Stimulated activated CD4-positive, alpha-beta T cell treated with anti-CD3 and anti-CD28 coated beads, Interleukin-4, amount 100 ng/mL, for 48 hours (primary cell): ENCODE measurements around the gene PTPN20.

ENCODE experiments used
- DNase-seq, 2 donors: peaks; one replicate each; pipeline ENCODE4 v3.0.0-alpha.2; 2020; ENCODE audit warnings: low read depth in 2 of 2

PTPN20 gene

DNA sequence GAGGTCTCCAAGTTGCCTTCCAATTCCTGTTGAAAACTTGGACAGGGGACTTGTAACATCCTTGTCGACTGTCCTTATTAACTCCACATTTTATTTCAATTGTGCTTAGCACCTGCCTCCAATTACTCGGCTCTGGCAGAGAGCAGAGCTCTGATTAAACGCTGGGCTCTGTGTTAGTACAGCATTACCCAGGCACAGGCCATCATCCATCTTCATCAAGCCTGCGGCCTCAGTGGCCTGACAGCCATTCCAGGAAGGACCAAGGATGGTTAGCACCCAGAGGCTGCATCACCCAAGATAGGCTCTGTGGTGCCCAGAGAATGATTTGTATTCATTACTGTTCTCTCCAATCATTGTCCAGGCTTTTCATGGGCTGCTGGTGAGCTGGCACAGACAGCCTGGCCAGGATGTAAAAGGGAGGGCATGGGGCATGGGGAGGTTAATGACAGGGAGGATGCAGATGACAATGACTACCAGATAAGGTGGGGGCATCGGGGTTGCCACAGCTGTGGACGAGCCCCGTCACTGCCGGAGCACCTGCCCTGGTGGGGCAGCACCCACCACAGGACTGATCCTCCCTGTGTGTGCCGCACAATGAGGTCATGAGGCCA lies 123.3 kb downstream of the PTPN20 start:
- DNase-seq = no peak

DNA sequence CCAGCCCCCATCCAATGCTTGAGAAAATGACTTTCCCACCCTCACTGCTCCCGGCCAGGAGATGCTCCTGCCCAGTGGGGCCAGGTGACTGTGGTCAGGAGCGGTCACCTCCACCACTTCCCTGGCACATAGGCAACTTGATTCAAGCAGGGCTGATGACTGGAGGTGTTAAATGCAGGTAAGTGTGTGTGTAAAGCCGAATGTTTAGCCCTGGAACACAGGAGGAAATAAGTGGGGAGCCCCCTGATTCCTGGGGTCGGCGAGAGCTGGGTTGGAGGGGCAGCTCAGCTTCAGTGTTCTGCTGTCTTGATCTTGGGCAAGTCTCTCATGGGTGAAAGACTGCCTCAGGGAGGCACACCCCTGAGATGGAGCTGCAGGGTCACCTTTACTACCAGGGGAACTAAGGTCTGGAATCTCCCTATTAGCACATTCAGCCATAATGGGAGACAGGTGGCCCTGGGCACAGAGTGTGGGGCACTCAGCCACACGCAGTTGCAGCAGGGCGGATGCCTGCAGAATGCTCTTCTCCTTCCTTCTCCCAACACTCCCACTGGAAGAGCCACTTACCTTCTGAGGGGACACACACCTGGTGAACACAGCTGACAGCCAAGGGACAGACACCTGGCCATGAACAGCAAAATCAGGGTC lies 124.1 kb downstream of the PTPN20 start:
- DNase-seq = no peak

DNA sequence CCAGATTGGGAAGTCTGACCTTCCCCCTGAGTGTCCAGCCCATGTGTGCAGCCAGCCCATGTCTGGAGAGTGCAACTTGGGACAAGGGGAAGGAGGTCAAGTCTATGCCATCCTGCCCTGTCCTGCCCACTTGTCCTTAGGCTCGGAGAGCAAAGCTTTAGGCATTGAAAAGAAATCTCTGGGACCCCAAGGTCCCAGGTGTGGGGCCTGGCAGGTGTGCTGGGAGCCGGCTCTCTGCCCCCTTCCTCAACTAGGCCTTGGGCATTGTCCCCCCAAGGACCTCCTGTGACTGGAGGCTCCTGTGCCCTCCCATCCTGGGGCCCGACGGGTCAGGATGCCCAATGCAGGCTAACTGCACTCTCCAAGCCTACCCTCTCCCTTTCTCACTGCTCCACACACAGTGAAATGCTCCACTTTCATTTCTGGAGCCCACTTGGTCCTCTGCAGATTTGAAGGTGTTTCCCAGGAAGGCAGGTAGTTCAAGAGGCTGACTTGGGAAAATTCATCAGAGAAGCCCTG lies 124.7 kb downstream of the PTPN20 start:
- no peak for DNase-seq

DNA sequence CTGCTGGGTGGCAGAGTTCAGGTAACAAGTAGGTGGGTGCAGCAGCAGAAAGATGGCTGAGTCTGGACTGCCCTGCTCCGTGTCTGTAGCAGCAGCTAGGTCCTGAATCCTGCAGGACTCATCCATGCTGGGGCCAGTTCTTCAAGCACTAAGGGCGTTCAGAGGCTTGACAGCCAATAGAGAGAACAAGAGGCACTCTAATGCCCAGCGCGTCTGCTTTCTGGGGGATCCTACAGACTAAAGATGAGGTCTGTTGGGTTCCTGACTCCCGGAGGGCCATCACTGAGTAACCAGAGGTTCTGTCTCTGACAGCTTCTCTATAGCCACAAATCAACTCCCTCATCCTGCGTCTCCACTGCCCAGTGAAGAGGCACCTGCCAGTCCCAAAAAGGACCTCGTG lies 125.5 kb downstream of the PTPN20 start:
- DNase-seq = no peak

DNA sequence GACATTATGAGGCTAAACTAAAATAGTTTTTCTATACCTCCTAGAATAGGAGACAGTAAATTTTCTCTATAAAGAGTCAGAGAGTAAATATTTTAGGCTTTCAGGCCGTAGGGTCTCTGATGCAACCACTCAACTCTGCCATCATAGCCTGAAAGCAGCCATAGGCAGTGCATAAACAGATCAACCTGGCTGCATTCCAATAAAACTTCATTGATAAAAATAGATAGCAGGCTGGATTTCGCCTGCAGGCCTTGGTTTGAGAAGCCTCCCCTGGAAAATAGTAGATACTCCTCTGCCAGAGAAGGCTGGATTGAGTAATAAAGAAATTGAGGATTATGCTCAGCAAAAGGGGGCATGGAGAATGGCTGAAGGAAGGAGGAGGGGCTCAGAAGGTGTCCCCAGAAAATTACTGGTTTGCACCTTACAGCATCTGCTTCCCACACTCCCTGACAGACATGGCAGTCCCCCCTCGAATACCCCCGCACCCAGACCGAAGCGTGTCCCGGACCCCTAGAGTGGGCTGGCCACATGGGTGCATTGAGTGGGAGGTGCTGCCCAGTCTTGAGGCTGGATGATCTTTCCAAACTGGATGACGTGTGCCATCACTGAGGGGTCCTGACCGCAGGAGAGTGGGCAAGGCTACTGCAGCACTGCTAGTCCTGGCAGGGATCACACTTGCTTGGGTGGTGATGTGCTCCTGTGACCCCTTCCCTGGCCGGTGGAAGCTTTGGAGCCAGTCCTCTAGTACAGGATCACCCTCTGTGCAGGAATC lies 126.6 kb downstream of the PTPN20 start:
- DNase-seq = no peak

DNA sequence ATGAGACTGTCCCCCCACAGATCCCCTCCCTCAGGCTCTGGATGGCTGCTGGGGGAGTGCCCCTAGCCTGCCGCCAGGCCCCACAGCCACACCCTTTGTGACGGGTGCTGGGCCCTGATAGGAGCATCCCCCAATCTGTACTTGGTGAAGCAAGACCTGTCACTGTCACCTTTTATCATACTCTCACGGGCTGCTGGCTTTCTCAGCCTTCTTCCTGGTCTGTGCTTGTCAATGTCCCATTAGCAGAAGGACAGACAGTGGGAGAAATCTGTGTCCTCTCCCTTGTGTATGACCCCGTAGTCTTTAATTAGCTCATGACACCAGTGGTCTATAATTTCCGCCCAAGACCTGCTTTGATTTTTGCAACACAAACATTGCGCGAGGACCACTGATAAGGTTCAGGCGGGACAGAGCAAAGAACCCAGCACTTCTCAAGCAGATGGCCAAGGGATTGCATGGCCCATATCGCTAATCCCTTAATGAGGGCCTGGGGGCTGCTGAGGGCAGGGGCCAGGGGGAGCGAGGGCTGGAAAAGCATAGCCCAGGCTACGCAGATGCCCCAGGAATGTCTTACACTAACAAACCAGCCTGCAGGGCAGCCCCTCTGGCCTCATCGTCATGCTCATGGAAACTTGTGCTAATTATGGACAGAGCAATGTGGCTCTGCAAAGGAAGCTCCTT lies 127.8 kb downstream of the PTPN20 start:
- no peak for DNase-seq

DNA sequence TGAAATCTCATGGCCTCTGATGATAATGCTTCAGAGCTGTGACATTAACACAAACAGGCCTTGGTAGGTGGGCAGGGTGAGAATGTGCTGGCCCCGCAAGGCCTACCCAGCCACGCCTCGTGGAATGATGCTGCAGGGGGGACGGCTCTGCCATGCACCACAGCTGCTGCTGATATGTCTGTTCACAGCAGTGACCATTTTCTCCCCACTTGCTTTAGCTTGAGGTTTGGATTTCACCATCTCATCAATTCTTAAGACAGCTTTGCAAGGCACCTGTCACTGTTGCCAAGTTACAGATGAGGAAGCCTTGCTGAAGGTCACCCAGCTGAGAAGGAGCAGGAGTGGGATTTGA lies 128.3 kb downstream of the PTPN20 start:
- no peak for DNase-seq

DNA sequence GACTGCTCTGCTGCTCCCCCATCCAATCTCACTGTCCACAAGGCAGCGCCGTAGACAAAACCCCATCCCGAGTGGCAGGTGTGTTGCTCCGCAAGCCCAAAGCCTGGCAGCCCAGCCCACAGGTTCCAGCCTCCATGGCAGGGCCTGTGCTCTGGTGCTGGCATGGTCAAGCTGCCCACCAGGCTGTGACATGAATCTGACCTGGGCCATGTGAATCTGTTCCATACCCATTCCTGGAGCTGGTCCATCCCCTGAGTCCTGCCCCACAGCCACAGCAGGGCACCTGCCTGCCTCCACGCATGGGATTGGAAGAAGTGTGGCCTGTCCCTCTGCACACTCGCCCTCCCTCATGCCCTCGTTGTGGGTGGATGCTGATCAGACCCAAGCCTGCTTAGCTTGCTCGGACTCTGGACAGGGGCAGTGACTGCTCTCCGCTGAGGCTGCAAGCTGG lies 128.8 kb downstream of the PTPN20 start:
- DNase-seq = no peak

DNA sequence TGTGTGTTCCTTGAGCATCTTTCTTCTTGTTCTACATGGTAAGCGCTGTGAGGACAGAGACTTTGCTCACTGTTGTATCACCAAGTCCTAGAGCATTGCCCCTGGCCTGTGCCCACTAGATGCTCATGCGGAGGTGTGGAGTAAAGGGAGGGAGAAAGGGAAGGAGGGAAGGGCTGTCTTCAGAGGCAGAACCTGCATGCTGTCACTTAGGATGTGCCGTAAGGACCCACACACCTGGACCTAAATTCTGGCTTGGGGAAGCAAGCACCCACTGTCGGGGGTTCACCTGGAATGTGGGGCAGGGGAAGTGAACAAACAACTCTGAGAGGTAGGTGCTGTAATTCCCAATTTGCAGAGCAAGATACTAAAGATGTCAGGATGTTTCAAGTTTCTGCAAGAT lies 129.5 kb downstream of the PTPN20 start:
- DNase-seq = no peak

DNA sequence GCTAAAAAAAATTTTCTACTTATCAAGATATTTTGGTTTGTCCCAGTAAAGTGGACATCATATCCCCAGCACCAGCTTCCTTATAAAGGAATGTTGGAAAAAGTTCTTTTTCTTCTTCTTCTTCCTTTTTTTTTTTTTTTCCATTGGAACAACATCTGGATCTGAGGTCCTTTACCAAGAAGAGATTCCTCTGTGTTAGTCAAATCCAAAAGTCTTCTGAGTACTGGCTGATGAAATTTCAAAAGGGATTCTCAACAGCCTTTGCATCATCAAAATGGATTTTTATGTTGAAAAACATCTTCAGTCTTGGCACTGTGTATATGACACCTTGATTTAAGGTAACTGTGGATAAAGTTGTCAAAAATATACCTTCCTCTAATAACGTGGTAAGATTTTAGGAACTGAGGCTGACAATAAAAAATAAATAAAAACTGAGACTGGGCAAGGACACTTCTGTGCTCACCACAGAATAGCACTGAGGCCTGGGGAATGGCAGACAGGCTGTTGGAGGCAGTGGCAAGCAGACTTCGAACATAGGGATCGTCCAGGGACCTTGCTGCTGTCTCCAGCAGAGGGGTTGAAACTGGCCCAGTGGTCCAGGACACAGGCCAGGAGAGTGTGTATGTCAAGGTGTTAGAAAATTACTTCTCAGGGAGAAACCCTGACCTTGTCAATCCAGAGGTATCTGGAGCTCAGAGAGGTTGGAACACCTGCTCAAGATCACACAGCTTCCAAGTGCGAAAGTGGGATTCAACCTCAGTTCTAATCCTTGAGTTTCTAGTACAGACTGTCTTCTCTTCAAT lies 130.4 kb downstream of the PTPN20 start:
- no peak for DNase-seq

DNA sequence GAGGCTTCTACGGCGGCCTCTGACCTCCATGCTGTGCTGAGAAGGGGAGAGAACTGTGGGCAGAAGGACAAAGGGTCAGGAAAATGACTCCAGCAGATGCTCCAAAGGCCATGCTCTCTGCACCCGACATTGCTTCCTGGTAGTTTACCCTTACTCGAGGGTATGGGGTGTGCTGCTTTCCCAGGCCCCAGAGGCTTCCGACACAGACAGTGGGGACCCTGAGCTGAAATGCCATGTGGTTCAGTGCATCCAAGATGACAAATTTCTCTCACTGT lies 130.9 kb downstream of the PTPN20 start:
- DNase-seq = no peak

DNA sequence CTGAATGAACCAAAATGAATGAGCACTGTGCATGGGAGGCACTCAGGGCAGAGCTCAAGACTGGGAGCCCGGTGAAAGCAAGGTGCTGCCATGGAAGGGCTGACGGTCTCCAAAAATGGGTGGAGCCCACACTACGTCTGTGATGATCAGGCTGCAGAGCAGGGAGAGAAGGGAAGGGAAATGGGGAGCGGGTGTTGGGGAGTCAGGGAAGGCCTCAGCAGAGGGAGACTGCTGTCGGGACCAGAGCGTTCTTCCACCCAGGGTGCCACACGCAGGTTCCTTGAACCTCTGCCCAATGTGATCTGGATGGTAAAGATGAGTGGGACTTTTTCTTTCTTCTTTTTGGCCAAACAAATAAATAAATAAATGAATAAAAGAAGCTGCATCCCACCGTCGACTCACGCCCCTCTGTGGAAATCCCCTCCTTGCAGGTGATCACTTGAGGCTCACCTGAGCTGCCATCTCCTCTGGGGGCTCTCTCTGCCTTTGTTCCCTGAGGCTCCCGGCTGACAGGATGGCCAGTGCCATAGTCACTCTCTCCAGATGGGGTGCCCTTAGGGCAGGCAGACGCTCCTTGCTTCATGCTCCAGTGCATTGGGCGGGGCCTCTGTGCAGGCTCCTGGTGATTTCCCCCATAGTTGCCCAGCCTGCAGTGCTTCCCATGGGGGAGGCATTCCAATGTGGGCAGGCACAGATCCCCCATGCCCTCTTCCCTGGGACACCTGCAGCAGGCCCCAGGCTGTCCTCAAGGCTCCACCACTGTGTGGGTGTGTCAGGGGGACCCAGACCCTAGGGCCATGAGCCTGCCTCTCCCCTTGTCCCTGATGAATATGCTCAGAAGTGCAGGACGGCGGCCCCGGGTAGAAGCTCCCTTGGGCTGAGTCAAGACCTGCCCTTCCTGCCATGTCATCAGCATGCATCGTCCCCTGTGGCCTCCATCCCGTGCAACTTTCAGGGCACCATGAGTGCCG lies 131.8 kb downstream of the PTPN20 start:
- DNase-seq = no peak

DNA sequence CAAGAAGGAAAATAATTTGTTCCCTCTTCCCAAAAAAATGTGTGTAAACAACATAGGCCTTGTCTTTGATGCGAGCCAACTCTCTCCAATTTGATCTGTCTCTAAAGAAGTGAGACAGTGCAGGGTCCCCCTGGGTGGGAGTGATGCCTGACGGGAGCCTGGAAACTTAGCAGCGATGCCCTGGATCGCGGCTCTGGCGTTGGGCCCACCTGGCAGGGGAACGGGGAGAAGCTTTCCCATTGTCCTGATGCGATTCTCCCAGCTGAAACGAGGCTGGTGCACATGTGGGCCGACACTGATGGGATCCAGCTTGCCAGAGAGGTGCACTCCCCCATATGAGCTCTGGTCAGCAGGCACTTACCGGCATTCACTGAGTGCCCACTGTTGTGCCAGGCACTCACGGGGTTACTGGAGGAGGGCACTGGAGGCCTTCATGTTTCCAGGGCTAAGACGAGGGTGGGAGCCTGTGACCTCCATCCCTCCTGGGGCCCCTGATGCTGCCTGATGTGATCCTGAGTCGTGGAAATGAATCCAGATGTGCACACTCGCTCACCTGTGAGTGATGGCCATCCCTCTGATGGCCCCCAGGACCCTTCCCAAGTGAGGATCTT lies 132.8 kb downstream of the PTPN20 start:
- DNase-seq = no peak

DNA sequence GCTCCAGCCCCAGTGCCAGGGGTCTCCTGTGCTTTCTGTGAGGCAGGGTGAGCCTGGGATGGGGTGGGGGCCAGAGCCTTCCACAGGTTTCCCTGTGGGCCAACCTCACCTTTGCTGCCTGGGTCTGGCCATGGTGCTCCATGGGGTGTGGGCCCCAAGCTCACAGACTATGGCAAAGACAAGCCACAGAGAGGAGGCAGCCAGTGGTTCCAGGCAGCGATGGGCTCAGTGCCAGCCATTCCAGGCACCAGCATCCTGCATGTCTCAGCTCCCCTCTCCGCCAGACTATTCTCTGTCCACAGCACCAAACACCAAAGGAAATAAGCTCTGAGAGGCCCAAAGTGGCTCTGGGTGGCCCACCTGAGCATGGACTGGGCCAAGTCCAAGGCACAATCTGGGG lies 133.5 kb downstream of the PTPN20 start:
- no peak for DNase-seq

DNA sequence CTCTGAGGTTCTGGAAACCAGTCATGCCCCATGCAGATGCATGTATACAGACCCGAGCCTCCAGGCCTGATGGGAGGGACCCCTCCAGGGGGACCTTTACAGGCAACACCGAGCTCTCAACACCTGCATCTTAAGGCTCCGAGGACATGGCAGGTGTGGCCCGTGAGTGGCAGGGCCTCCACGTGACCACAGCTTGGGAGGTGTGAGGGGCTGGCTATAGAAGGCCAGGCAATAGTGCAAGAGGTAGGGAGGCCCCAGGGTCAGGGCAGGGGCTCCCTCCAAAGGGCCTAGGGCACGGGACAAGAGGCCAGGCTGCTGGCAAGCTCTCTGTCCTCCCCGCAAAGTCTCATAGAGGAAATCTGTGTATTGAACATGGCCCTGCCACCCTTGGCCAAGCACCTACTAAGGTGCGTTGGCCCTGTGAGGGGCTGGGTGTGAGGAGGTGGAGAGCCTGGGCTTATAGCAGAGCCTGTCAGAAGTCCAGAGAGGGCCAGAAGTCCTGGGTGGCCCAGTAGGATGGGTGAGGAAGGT lies 134.2 kb downstream of the PTPN20 start:
- DNase-seq = no peak

DNA sequence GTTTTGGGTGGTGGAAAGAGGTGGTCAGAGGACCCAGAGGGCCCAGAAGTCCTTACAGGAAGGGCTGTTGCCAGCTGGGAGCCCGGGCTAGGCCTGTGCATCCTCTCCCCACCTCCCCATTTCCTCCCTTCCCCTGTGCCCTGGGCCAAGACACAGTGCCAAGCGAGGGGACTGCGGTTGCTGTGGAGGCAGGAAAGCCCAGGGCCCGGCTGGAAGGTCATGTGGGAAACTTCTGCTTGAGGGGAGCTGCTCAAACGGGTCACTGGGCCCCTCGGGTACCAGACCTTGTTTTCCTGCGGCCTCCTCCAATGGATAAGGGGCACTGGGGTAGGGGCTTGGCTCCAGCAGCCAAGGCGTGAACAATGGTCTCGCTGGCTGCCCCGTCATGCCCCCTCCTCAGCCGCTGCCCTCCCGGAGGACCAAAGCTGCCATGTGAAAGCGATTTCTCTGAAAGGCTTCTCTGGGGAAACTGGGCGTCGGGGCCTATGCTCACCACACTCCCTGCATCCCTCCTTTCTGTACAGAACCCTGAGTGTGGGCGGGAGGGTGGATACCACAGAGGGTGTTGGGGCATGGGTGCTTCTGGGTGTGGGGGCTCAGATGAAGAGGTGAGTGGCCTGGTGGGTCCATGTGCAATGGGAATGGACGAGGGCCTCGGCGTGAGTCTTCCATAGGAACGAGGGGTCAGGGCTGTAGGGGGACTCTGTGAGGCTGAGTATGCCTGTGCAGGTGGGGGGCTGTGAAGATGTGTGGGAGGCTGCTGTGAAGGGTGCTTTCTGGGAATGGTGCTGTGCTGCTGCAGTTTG lies 135.3 kb downstream of the PTPN20 start:
- no peak for DNase-seq

DNA sequence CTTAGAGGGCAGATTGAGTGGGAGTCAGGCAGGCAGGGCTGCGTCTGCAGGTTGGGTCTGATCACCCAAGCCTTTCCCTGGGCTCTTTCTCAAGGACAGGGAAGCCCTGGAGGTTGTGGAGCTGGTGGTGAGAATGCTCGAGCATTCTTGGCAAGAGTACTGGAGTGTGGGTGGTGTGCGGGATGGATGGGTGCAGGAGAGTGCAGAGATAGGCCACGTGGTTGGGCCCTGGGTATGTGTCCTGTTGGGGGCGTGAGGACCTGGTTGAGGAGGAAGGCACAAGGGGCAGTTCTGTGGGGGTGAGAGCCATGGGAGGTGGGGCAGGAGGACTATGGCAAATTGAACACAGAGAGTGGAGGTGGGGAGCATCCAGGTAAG lies 135.9 kb downstream of the PTPN20 start:
- no peak for DNase-seq

DNA sequence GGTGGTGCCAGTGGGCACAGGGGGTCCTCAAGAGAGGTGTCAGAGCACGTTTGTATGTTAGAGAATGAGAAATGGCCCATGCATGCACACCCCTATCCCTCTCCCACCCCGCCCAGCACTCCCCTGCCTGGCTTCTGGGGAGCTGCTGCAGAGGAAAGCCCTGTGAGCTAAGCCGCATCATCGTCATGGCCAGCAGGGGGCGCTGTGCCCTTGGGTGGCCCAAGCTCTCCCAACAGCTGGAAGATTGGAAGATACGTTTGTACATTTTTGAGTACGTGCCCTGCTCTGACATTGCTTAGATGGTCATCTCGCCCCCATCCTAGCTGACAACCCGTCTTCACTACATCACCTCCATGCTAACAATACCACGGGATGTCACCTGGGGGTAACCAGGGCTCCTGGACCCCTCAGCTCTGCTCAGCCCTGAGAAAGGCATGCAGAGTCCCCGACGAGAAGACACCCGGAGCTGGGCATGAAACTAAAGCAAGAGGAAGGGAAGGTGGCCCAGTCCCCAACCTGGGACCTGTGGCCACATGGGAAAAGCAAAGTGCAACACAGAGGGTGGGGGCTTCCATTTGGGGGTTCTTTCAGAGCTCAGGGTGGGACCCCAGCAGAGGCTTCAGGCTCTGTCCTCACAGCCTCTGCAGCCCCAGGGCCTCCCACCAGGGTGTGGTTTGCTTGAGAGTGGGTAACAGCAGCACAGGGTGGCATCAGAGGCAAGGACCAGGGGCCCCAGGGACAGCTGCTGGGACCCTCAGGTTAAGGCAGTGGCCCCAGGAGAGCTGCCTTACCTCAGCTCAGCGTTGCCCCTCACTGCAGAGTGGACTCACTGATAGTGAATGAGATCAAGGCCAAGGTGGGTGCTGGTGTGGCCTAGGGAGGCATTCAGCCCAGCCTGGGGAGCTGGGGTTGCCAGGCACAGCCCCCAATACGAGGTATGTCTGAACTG lies 136.6 kb downstream of the PTPN20 start:
- DNase-seq = peak; percentile 69 to 87
